ENCODE measurements around the gene SLC2A4RG. TPM values are rescaled to one million over a fixed set of nuclear protein-coding genes. Genes with fewer than 3 reads are reported as not detected.
A peak's percentile ranks its signal among the peaks of the same experiment; 100 is the strongest.
"Not testable (repeated sequence)": the region's sequence is repeated elsewhere in the genome, so short reads cannot be mapped to it uniquely, and the experiment has no call there.

Gene SLC2A4RG
- total RNA-seq, 2 experiments from 2014 or later = 30.9 to 34.9 TPM

- CTCF ChIA-PET = interaction anchor here (0.5 to 2.9 kb wide), 18 partner anchors 9 to 1891 kb away, joined by 3 to 14 read pairs (median 3); partner anchors contain the start of genes LIME1, PTK6 and TPD52L2
- Mint-ChIP-seq H3K4me3 (peak overlapping the region; percentile 95), H3K36me3 (ENCODE audit: low read depth) (peaks cover 50% of the 10 kb centered on the region), H3K9me3 (ENCODE audit: low read depth) (no peaks in the 10 kb centered on the region), H3K27me3 (no peaks in the 10 kb centered on the region), H3K27ac (peak overlapping the region; percentile 90), H3K4me1 (peaks cover 39% of the 10 kb centered on the region)
- intact Hi-C loops (cut with DNase I, micrococcal nuclease) = loop anchor here (1.0 to 5.0 kb wide), 18 partner anchors 22 to 350 kb away; partner anchors contain the start of genes GMEB2 (in 1 of the 2), PRPF6 (in 1 of the 2), RTEL1 (in 1 of the 2) and TPD52L2 (in 1 of the 2)
- peak; percentile 61 for ATAC-seq
- peak; percentile 85 for DNase-seq
- POLR2A ChIA-PET = interaction anchor here (1.0 to 1.7 kb wide), 4 partner anchors 10 to 331 kb away, joined by 3 to 10 read pairs (median 5); partner anchors contain the start of genes LIME1 and TPD52L2
Measured at GRCh38 chr20:63706852-63707557, 32.6 kb upstream of the SLC2A4RG start.

GRCh38 chr20:63707558-63708300 is 31.8 kb upstream of the SLC2A4RG start, which contains the start of the genes ARFRP1 and ZGPAT:
ARFRP1 (minus strand) TSS chr20:63707976; CDS start chr20:63707091, 885 bp downstream.
ZGPAT (plus strand) TSS chr20:63708039; CDS start chr20:63708581, 542 bp downstream.
- peak; percentile 89 for ATAC-seq
- Mint-ChIP-seq H3K4me3 (peak within 1 kb of the TSS; percentile 95), H3K27me3 (no peaks in the 10 kb centered on the region), H3K27ac (peak within 1 kb of the TSS; percentile 90), H3K4me1 (peaks cover 44% of the 10 kb centered on the region), H3K9me3 (ENCODE audit: low read depth) (peaks cover 3% of the 10 kb centered on the region), H3K36me3 (ENCODE audit: low read depth) (peaks cover 57% of the 10 kb centered on the region)
- CTCF ChIA-PET = interaction anchor here (0.5 to 2.9 kb wide), 17 partner anchors 9 to 1892 kb away, joined by 3 to 14 read pairs (median 3); partner anchors contain the start of genes LIME1, PTK6 and TPD52L2
- POLR2A ChIA-PET = interaction anchor here (0.6 to 1.7 kb wide), 6 partner anchors 11 to 331 kb away, joined by 3 to 10 read pairs (median 4); partner anchors contain the start of genes LIME1, RTEL1 and TPD52L2
- intact Hi-C loops (cut with DNase I, micrococcal nuclease) = loop anchor here (1.0 to 5.0 kb wide), 18 partner anchors 21 to 349 kb away; partner anchors contain the start of genes GMEB2 (in 1 of the 2), PRPF6 (in 1 of the 2), RTEL1 (in 1 of the 2) and TPD52L2 (in 1 of the 2)
- DNase-seq = peak; percentile 94

- peaks cover 44% of the 10 kb centered on the region for H3K4me1 Mint-ChIP-seq
- ChIA-PET CTCF (interaction anchor here (0.6 to 2.9 kb wide), 10 partner anchors 13 to 171 kb away, joined by 3 to 14 read pairs (median 3); partner anchors contain the start of genes LIME1, PTK6 and TPD52L2), POLR2A (interaction anchor here (0.6 to 1.7 kb wide), 5 partner anchors 28 to 330 kb away, joined by 3 to 10 read pairs (median 3); partner anchors contain the start of genes LIME1, RTEL1 and TPD52L2)
- peak; percentile 1 for ATAC-seq
- H3K4me3 Mint-ChIP-seq = peak overlapping the region; percentile 95
- DNase-seq = peak; percentile 33
- H3K36me3 Mint-ChIP-seq (ENCODE audit: low read depth) = peaks cover 59% of the 10 kb centered on the region
- H3K27ac Mint-ChIP-seq = peak overlapping the region; percentile 55
- intact Hi-C loops (cut with DNase I, micrococcal nuclease) = loop anchor here in 1 of 2 experiments (5.0 kb wide), 3 partner anchors 34 to 89 kb away; no protein-coding TSS in a partner anchor
- peaks cover 3% of the 10 kb centered on the region for H3K9me3 Mint-ChIP-seq (ENCODE audit: low read depth)
- H3K27me3 Mint-ChIP-seq = no peaks in the 10 kb centered on the region
Measured at GRCh38 chr20:63708301-63709148, 31.1 kb upstream of the SLC2A4RG start.

GRCh38 chr20:63709149-63709527 is 30.4 kb upstream of the SLC2A4RG start:
- CTCF ChIA-PET = interaction anchor here (1.1 to 2.9 kb wide), 2 partner anchors 18 to 27 kb away, joined by 3 to 14 read pairs; partner anchors contain the start of gene LIME1

GRCh38 chr20:63711085-63711645 is 28.4 kb upstream of the SLC2A4RG start:
- H3K9me3 Mint-ChIP-seq (ENCODE audit: low read depth) = peaks cover 5% of the 10 kb centered on the region
- intact Hi-C loops (cut with DNase I, micrococcal nuclease) = no loop called here
- peaks cover 67% of the 10 kb centered on the region for H3K36me3 Mint-ChIP-seq (ENCODE audit: low read depth)
- ATAC-seq (no peak), DNase-seq (no peak)
- peaks cover 56% of the 10 kb centered on the region for H3K4me1 Mint-ChIP-seq
- no peak overlapping the region for H3K4me3 Mint-ChIP-seq
- H3K27ac Mint-ChIP-seq = peak overlapping the region; percentile 49
- ChIA-PET CTCF (interaction anchor here (0.5 to 1.2 kb wide), 3 partner anchors 78 to 904 kb away, joined by 3 to 4 read pairs (median 3); no protein-coding TSS in a partner anchor), POLR2A (interaction anchor here (0.6 kb wide), 1 partner anchor 155 kb away, joined by 3 read pairs; no protein-coding TSS in a partner anchor)
- no peaks in the 10 kb centered on the region for H3K27me3 Mint-ChIP-seq

More at GRCh38 chr20:63709149-63709527, 30.4 kb upstream of the SLC2A4RG start:
- H3K36me3 Mint-ChIP-seq (ENCODE audit: low read depth) = peaks cover 63% of the 10 kb centered on the region
- intact Hi-C loops (cut with DNase I, micrococcal nuclease) = loop anchor here in 1 of 2 experiments (5.0 kb wide), 3 partner anchors 33 to 88 kb away; no protein-coding TSS in a partner anchor
- H3K9me3 Mint-ChIP-seq (ENCODE audit: low read depth) = peaks cover 3% of the 10 kb centered on the region
- H3K4me1 Mint-ChIP-seq = peaks cover 47% of the 10 kb centered on the region
- POLR2A ChIA-PET = no interaction called here
- peak overlapping the region; percentile 95 for H3K4me3 Mint-ChIP-seq
- peak overlapping the region; percentile 55 for H3K27ac Mint-ChIP-seq
- DNase-seq = no peak
- ATAC-seq = no peak
- no peaks in the 10 kb centered on the region for H3K27me3 Mint-ChIP-seq

GRCh38 chr20:63712191-63712590 is 27.4 kb upstream of the SLC2A4RG start:
- H3K27me3 Mint-ChIP-seq = no peaks in the 10 kb centered on the region
- ChIA-PET POLR2A (no interaction called here), CTCF (interaction anchor here (0.7 to 1.2 kb wide), 3 partner anchors 12 to 195 kb away, joined by 3 to 4 read pairs (median 3); no protein-coding TSS in a partner anchor)
- no peak overlapping the region for H3K27ac Mint-ChIP-seq
- H3K4me1 Mint-ChIP-seq = peaks cover 56% of the 10 kb centered on the region
- no peak overlapping the region for H3K4me3 Mint-ChIP-seq
- intact Hi-C loops (cut with DNase I, micrococcal nuclease) = no loop called here
- peaks cover 5% of the 10 kb centered on the region for H3K9me3 Mint-ChIP-seq (ENCODE audit: low read depth)
- no peak for DNase-seq
- ATAC-seq = no peak
- peaks cover 68% of the 10 kb centered on the region for H3K36me3 Mint-ChIP-seq (ENCODE audit: low read depth)

- peaks cover 10% of the 10 kb centered on the region for H3K9me3 Mint-ChIP-seq (ENCODE audit: low read depth)
- ChIA-PET CTCF (interaction anchor here (0.6 kb wide), 1 partner anchor 54 kb away, joined by 3 read pairs; no protein-coding TSS in a partner anchor), POLR2A (interaction anchor here (0.6 kb wide), 1 partner anchor 271 kb away, joined by 3 read pairs; no protein-coding TSS in a partner anchor)
- no peak for DNase-seq
- H3K27me3 Mint-ChIP-seq = no peaks in the 10 kb centered on the region
- peaks cover 80% of the 10 kb centered on the region for H3K36me3 Mint-ChIP-seq (ENCODE audit: low read depth)
- no peak overlapping the region for H3K27ac Mint-ChIP-seq
- peaks cover 49% of the 10 kb centered on the region for H3K4me1 Mint-ChIP-seq
- intact Hi-C loops (cut with DNase I, micrococcal nuclease) = no loop called here
- no peak for ATAC-seq
- no peak overlapping the region for H3K4me3 Mint-ChIP-seq
Measured at GRCh38 chr20:63714858-63715257, 24.7 kb upstream of the SLC2A4RG start.

- no peak overlapping the region for H3K4me3 Mint-ChIP-seq
- peaks cover 8% of the 10 kb centered on the region for H3K9me3 Mint-ChIP-seq (ENCODE audit: low read depth)
- ATAC-seq = no peak
- POLR2A ChIA-PET = no interaction called here
- H3K27ac Mint-ChIP-seq = peak overlapping the region; percentile 33
- H3K4me1 Mint-ChIP-seq = peaks cover 45% of the 10 kb centered on the region
- intact Hi-C loops (cut with DNase I, micrococcal nuclease) = no loop called here
- DNase-seq = no peak
- peaks cover 72% of the 10 kb centered on the region for H3K36me3 Mint-ChIP-seq (ENCODE audit: low read depth)
- no peaks in the 10 kb centered on the region for H3K27me3 Mint-ChIP-seq
- CTCF ChIA-PET = interaction anchor here (0.7 kb wide), 1 partner anchor 45 kb away, joined by 3 read pairs; no protein-coding TSS in a partner anchor
Measured at GRCh38 chr20:63718996-63719395, 20.6 kb upstream of the SLC2A4RG start.

GRCh38 chr20:63722967-63723622 is 16.5 kb upstream of the SLC2A4RG start:
- Mint-ChIP-seq H3K9me3 (ENCODE audit: low read depth) (peaks cover 11% of the 10 kb centered on the region), H3K4me1 (peaks cover 36% of the 10 kb centered on the region), H3K36me3 (ENCODE audit: low read depth) (peaks cover 66% of the 10 kb centered on the region)
- H3K4me3 Mint-ChIP-seq; POLR2A ChIA-PET; H3K27me3 Mint-ChIP-seq; DNase-seq; H3K27ac Mint-ChIP-seq; ATAC-seq; intact Hi-C loops (cut with DNase I, micrococcal nuclease): not testable (repeated sequence)
- CTCF ChIA-PET = interaction anchor here (1.0 to 1.2 kb wide), 2 partner anchors 7 to 16 kb away, joined by 3 to 4 read pairs; partner anchors contain the start of genes ARFRP1 and ZGPAT

All from activated CD4-positive, alpha-beta T cell treated with anti-CD3 and anti-CD28 coated beads for 36 hours (primary cell).